ENCODE results near the gene GRIP2.

The GRIP2 gene

DNA sequence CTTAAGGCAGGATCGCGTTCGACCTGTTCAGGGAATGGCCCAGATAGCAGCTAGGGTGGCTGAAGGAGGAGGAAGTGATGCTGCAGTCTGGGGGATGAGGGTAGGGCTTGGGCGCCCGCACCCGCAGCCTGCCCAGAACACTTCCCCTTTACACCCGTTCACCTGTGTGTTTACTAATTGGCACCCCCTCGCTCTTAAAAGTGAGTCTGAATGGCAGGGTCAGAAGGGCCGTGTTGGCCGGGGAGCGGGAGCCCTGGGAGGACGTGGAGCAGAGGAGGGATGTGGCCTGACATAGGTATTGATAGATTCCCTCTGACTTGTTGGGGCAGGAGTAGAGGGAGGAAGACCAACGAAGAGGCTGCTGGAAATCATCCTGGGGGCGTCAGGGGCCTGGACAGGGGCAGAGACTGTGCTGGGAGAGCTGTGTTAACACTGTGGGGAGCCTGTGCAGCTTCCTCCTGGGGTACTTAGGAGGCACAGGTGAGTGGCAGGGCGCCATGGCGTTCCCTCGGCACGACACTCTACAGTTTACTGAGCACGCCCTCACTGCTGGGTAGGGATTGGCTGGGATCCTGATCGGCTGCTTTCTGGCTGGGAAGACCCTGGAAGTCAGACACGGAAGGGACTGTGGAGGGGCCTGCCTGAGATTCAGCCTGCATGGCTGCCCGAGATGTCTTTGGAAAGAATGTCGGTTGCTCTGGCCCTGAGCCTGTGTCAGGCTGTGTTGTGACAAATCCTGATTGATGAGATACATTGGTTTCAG, 86.1 kb downstream of the GRIP2 start:
- DNase-seq (ENCODE audit: low read depth, low spot score) = no peak

DNA sequence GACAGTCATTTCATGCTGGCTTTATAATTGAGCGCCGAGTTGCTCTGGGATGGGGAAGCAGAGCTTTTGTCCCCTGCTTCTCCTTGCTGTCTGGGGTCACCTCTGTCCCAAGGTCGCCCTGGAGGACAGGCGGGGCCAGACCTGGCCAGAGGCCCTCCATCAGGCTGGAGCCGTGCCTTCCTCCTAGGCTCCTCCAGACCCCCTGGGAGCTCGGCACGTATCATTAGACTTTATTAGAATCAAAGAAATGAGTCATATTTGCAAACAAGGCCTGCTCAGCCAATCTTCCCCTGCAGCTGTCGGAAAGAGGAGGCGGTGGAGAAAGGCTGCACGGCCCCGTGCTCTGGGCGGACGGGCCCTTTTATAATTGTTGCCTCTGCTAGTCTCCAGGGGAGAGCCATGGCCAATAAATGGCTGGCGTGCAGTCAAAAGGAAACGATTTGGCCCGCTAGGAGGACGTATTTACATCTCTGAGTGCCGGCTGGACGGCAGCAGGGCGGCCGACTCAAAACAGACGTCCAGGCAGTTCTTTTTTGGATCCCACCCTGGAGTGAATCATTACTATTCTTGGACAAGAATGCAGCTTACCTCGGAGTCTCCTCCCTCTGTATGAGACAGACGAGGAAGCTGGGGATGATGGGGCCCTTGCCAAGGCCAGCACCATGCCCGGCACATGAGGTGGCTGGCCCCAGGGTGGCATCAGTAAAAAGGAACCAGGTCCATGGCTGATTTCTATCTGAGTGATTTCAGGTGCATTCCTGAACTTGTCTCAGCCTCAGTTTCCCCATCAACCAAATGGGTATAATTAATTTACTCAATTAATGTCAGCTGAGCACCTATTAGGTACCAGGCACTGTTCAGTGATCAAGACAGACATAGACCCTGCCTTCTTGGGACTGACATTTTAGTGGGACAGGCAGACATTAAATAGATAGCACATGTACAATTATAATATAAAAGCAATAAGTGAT, 87.1 kb downstream of the GRIP2 start:
- peak; percentile 97 for DNase-seq (ENCODE audit: low read depth, low spot score)

DNA sequence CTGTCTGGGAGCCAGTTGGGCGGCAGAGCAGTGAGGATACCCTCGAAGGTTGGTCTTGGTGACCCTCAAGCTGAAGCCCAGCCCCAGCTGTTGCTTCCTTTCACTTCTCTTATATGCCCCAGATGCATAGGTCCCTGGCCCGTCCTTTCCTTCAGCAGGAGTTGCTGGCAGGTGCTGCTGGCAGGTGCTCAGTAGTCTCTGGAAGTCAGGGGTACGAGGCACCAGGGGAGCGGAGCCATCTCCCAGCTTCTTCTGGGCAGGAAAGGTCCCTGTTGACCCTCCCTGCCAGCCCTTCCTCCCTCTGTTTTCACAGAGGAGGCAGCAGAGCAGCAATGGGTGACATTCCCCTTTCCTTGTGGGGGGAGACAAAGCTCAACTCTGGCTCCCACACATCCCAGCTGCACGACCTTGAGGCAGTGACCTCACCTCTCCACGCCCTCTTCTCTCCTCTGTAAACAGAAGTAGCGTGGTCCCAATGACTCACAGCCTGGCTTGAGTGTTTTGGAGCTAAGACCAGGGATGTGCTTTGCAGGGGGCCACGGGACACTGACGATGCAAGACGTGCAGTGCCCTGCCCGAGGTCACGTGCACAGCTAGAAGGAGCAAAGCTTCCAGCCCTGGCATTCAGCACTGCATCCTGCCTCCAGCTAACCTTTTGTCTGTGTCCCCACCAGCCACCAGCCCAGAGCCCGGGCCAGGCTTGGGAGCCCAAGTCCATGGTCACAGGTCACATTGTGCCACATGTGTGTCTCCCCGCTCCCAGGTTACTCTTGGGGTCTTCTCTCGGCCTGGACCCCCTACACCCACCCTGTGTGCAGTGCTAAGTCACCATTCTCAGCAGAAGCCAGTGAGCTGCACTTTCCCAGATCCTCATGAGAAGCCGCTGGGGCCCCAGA, 88.0 kb downstream of the GRIP2 start:
- peak; percentile 87 for DNase-seq (ENCODE audit: low read depth, low spot score)

DNA sequence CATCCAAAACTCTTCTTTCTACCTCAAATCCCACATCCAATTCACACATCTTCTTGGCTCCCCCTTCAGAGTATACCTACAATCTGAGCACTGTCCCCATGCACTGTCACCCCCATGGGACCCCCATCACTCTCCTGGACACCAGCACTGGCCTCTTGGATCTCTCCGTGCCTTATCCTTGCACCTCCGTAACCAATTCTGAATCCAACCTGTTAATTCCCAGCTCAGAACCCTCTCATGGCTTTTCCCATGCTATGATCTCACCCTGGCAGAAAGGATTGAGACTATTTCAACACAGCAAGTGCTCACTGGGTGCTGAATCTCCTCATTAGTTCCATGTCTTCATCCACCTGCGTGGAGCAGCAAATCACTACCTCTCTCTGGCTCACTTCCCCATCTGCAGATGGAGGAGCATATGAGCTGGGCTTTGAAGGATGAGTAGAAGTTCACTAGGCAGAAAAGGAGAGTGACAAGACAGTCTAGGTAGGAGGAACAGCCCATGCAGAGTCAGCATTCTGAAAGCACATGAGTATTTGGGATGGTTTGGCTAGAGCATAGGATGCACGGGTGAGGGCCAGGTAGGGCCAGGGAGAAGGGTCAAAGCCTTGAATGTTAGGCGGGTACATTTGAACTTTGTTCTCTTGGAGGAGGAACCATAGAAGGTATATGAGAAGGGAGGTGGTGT, 89.1 kb downstream of the GRIP2 start:
- DNase-seq (ENCODE audit: low read depth, low spot score) = no peak

- DNase-seq (ENCODE audit: low read depth, low spot score) = no peak
Observed at GRCh38 chr3:14450506-14450905, 89.6 kb downstream of the GRIP2 start.

DNA sequence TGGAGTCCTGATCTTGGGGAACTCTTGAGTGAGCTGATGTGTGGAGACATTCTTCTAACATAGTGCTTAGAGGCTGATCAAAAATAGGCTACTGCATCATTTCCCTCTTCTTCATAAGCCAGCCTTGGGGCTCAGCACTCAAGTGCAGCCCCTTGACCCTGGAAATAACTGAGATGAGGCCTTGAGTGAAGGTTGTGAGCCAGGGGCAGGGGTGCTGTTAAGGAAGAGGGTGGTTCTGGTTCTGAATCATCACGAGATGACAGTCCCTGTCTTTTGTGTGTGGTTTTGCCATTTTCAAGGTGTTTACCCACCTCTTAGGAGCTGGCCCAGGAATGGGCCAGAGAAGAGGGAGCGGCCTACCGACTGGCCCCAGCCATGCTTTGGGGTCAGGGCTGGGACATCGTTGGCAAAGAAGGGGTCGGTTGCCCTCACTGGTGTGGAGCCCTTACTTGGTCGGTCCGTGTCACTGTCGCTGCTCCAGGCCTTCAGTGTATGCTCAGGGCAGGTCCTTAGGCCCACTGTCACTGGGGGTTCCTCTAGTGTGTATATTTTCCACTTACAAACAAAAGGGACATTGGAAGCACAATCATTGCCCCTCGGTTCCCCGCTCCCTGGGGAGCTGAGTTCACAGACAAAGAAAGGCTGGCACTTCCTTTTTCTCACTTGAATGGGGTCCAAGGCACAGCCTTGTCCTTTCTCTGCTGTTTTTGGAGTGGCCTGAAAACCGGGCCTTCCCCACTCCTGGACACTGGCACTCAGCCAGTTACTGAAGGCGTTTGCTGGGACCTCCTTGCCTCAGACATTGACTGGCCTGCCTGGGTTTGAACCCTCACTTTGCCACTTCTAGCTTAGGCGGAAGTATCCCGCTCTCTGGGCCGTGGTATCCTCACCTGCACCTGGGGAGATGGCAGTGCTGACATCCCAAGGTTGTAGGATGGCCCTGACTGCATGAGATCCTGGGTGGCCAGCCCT, 91.1 kb downstream of the GRIP2 start:
- DNase-seq (ENCODE audit: low read depth, low spot score) = no peak

GRCh38 chr3:14448063-14448462, 92.1 kb downstream of the GRIP2 start:
- DNase-seq (ENCODE audit: low read depth, low spot score) = no peak

GRCh38 chr3:14446988-14447570, 93.1 kb downstream of the GRIP2 start:
- no peak for DNase-seq (ENCODE audit: low read depth, low spot score)

DNA sequence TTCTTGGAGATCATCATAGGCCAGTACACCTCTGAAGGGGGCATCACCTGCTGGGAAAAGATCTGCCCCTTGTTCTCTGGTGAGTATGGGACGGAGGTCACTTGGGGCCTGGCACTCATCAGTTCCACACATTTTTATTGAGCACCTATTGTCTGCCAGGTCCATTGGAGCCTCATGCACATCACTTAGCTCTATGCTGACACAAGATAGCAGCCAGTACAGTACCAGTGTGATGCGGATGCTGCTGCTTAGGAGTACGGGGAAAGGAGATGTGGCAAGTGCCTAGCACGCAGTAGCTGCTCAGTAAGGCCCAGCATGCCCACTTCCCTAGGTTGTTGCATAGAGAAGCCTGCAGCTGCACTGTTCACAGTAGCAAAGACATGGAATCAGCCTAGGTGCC, 94.4 kb downstream of the GRIP2 start:
- no peak for DNase-seq (ENCODE audit: low read depth, low spot score)

GRCh38 chr3:14444380-14444779, 95.8 kb downstream of the GRIP2 start:
- DNase-seq (ENCODE audit: low read depth, low spot score) = no peak

- DNase-seq (ENCODE audit: low read depth, low spot score) = no peak
Observed at GRCh38 chr3:14441920-14442300, 98.2 kb downstream of the GRIP2 start.

- DNase-seq (ENCODE audit: low read depth, low spot score) = no peak
Observed at GRCh38 chr3:14441240-14441919, 98.8 kb downstream of the GRIP2 start.

GRCh38 chr3:14440531-14441239, 99.5 kb downstream of the GRIP2 start:
- DNase-seq (ENCODE audit: low read depth, low spot score) = no peak

GRCh38 chr3:14440168-14440518, 100.0 kb downstream of the GRIP2 start:
- no peak for DNase-seq (ENCODE audit: low read depth, low spot score)

DNA sequence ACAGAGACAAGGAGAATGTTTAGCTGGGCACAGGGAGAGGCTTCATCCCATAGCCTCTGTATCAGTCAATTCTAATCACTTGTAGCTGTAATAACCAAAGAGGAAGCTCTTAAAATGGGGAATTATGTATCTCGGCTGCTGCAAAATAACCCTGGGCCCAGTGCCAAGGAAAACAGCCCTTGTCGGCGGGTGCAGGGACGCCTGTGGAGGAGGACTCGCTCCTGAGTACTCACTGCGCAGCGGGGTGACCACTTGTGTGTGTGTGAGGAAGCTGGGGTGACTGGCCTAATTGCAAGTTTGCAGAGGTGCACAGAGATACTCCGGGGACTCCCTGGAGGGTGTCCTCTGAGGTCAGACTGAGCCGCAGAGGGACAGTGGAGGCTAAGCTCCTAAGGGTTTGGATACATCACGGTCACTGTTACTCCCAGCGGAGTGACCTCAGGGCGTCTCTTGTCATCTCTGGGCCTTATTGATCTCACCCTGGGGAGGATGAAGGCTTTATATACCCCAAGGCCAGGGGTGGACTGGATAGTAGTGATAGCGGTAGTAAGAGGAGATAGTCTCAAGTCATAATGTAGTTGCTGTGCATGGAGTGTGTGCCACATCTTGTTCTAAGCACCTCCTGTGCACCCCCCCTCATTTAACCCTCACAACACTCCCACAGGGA, 100.5 kb downstream of the GRIP2 start:
- DNase-seq (ENCODE audit: low read depth, low spot score) = peak; percentile 87

All from brain pericyte (primary cell).